HG03025 (cell line): ENCODE measurements around the gene IL24.

Experiments used
- ATAC-seq: cut with Tn5 transposase; IDR thresholded peaks from one replicate; pipeline ENCODE4 v1.9.1; 2021; ENCODE audit warnings: mild to moderate bottlenecking, moderate library complexity; ENCODE audit not compliant: unreplicated experiment, low FRiP score

Gene IL24

DNA sequence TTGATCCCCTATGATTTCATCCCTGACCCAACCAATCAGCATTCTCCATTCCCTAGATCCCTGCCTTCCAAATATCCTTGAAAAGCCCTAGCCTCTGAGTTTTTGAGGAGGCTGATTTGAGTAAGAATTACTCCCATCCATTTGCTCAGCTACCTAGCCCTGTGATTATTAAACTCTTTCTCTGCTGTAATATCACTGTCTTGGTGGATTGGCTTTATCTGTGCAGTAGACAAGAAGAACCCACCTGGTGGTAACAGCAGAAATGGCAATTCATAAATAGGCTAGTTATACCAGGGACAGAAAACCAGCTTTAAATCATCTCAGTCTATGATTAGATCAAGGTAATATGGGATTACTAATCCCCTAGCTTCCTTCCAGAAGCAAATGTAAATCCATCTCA, 18.8 kb upstream of the IL24 start:
- ATAC-seq = no peak

DNA sequence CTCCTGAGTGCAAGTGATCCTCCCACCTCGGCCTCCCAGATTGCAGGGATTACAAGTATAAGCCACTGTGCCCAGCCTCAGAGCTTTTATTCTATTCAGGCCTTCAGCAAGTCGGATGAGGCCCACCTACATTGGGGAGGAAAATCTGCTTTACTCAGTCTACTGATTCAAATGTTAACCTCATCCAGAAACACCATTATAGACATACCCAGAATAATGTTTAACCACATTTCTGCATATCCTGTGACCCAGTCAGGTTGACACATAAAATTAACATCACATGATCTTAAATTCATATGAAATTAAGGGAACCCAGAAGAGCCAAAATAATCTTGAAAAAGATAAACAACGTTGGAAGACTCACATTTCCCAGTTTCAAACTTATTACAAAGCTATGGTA, 16.9 kb upstream of the IL24 start:
- no peak for ATAC-seq

DNA sequence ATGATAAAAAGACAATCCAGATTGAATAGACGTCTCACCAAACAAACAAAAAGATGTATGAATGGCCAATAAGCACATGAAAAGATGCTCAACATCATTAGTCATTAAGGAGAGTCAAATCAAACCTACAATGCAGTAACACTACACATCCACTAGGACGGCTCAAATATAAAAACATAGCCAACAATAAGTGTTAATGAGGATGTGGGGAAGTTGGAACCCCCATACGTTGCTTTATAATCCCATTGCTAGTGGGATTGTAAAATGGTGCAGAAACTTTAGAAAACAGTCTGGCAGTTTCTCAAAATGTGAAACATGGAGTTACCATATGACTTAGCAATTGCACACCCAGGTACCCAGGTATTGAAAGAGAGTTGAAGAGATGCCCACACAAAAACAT, 14.7 kb upstream of the IL24 start:
- ATAC-seq = no peak

DNA sequence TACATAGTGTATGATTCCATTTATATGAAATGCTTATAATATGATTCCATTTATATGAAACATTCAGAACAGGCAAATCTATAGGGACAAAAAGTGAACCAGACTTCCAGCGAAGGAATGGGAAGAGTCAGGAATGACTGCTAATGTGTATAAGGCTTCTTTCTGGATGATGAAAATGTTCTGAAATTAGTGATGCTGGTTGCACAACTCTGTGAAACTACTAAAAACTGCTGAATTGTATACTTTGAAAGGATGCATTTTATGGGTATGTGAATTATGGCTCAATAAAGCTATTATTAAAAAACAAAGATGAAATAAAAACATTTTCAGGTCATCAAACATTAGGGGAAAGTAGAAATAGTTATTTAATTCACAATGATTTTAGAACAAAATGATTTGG, 14.1 kb upstream of the IL24 start:
- ATAC-seq = no peak

DNA sequence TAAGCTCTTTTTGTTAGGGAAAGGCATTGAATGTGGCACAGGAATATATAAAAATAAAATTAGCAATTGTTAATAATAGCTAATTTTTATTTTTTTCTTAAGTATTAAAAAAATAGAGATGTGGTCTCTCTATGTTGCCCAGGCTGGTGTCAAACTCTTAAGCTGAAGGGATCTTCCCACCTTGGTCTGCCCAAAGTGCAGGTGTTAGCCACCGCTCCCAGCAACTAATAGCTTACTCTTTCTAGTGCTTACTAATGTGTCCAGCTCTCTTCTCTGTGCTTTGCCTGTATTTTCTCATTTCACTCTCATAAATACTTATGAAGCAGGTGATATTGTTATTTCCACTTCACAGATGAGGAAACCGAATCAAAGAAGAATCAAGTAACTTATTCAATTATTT, 13.4 kb upstream of the IL24 start:
- ATAC-seq = no peak

DNA sequence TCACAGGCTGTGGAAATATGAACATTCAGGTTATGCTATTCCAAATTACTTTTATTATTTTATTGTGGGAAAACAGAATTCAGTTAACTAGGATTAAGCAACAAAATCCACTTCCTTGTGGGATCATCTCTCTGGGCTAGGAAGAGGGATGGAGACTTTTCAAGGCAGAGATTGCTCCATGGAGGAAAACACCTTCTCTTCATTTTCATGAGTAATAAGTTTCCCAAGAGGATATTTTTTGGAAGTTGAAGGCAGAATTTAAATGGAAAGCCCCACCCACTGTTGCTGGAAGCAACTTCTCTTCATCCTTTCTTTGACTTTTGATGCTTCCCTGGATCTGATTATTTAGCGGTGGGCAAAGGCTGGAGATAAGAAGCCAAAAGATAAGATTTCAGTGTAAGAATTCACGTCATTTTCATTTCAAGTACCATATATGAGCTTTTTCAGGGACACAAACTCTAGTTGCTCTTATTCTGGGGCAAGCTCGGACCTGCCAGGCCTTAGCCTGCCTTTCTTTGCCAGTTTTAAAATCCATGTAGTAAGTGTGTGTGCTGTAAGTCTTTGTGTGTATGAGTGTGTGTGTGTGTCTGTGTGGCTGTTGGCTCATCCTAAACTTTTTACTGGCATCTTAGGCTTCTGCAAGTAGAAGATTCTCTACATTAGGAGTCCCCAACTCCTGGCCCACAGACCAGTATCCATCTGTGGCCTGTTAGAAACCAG, 11.7 kb upstream of the IL24 start:
- no peak for ATAC-seq

DNA sequence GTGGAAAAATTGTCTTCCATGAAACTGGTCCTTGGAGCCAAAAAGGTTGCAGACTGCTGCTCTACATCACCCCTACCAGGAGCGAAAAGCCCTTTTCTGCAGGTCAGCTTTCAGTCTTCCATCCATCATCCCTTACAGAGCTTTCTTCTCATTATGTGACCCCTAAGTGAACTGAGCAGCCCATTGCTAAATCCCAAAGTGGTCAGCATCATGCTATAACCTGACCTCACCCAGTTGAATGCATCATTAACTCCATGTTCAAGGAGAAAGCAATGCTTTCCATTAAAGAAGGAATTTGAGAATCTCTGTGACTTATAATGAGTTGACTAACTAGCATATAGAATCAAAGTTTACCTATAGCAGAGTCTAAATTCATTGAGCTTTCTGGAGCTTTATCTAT, 10.4 kb upstream of the IL24 start:
- no peak for ATAC-seq

DNA sequence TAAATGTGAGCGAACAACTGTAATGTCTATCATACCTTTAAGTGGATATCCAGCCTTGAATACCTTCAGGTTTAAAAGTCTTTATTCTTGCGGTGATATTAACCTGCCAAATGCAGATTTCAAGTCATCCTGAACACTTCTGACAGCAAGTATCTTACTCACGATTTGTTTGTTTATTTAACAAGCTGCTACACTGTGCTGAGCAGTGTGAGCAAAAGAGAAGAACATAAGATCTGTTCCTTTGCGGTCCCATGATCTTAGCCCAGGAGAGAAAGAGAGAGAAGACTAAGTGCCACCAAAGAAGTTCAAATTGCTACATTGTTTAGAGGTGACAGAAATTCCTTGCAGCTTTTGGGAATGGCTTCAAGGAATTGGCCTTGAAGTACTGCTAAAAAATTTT, 9.5 kb upstream of the IL24 start:
- no peak for ATAC-seq

DNA sequence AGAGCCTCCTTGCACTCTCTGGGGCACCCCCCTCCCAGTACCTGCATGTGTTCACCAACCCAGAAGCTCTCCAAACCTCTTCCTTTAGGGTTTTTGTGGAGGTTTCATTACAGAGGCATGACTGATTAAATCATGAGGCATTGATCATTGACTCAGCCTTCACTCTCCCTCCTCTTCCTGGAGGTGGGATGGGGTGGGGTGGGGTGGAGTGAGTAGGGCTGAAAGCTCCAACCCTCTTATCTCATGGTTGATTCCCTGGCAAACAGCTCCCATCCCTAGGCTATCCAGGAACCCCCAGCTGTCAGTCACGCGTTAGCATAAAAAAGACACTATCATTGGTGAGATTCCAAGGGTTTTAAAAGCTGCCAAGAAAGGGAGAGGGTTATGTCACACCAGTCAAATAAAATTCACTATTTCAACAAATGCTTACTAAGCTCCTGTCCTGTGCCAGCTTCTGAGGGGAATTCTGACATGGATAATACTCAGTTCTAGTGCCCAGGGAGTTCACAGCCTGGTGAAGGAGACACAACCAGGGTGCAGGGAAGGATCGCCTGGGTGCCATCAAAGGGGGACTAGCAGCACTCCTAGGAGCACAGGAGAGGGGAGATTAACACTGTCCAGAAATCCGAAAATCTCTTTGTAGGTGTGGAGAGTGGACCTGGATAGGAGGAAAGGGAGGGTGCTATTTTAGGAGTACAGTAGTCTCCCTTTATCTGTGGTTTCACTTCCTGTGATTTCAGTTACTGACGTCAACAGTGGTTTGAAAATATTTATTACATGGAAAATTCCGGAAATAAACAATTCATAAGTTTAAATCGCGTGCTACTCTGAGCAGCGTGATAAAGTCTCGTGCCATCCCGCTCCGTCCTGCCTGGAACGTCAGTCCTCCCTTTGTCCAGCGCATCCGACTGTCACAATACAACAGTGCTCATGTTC, 6.8 kb upstream of the IL24 start:
- ATAC-seq = no peak

DNA sequence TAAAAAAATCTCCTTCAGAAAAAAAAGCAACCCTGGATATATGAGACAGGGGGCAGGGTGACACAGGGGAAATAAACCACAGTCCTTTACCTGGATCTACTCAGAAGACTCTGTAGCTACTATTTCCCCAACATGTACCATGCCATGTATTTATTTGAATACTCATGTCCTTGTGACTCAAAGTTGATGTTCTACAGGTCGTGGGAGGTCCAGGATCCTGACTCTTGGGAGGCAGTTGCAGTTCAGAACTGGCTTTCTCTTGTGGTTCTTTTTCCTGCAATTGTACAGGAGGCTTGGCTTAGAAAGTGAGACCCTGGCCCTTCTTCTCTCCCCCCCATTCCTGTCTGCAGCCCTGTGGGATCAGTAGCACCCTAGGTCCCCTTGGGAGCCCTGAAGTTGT, 5.8 kb upstream of the IL24 start:
- no peak for ATAC-seq

DNA sequence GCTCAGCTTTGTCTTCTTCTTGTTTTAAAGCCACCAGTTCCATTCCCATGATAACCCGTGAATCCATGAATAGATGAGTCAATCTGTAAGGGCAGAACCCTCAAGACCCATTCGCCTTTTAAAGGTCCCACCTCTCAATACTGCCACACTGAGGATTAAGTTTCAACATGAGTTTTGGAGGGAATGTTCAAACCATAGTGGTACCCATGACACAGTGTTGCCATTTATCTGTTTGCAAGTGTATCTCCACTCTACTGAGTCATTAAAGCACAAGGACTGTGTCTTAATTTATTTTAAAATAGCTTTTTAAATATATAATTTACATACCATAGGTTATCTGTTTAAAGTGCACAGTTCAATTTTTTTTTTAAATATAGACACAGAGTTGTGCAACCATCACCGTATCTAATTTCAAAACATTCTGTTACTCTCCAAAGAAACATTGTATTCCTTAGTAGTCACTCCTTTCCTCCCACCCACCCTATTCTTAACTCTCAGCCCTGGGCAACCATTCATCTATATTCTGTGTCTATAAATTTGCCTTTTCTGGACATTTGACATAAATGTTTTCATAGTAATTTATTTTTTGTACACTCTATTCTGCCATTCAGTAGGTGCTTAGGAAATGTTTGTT, 4.8 kb upstream of the IL24 start:
- no peak for ATAC-seq

DNA sequence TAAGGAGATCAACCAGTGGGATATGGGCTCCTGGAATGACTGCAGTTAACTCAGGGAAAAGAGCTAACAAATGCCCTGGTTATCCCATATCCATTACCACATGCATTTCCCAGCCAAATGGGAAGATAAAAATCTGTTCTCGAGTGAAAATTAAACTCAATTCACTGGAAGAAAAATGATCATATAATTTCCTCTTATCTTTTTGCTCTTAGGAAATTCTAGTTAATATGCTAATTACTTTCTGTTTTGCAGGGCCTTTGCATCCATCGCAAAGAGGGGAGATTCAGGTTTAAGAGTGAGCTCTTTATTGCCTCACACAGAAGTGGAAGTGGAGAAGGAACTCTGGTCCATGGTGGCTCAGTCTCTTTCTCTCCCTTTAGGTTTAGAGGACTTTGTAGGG, 3.9 kb upstream of the IL24 start:
- no peak for ATAC-seq

DNA sequence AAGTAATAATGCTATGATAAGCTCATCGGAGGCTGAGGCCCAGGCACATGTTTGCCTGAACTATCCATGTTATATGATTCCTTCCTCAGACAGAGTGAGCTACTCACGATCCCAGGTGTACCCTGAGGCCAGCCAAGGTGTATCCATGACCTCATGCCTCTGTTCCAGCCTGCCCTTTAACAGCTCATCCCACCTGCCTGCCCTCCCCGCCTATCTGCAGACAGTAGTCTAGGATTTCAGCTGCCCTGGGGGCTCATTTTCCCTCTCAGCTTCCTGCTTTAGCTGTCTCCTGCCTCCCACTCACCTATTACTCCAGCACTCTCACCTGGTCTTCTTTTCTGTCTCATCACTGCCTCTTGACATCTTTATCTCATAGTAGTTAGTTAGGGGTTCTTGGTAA, 1.9 kb upstream of the IL24 start:
- no peak for ATAC-seq

DNA sequence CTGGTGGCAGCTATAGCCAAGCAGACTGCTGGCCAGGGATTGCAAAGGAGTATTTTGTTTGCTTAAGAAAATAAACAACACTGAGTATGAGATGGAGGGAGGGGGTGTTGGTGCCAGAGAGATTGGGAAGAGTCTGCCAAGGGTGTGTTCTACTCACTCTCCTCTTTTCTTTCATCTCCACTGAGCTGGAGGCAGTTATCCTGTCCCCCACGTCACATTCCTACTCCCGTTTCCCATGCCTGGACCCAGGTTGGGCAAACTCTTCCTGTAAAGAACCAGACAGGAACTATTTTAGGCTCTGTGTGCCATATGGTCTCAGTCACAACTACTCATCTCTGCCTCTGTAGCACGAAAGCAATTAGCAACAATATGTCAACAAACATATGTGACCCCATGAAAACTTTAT, 1.4 kb upstream of the IL24 start:
- ATAC-seq = no peak

DNA sequence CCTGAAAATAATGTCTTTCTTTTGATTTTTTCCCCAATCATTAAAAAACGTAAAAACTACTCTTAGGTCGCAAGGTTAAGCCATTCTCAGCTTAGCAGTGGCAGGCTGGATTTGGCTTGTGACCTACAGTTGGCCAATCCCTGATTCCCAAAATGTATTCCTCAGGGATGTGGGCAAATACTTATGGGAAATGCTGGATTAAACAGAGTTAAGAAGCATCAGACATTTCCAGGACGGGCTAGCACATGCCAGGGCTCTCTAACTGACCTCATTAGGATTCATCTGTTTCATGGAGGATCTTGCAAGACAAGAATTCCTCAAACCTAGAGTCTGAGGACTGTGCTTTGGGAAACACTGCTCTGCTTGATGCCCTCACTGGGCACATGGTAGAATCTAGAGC, 982 bp upstream of the IL24 start:
- ATAC-seq = no peak

DNA sequence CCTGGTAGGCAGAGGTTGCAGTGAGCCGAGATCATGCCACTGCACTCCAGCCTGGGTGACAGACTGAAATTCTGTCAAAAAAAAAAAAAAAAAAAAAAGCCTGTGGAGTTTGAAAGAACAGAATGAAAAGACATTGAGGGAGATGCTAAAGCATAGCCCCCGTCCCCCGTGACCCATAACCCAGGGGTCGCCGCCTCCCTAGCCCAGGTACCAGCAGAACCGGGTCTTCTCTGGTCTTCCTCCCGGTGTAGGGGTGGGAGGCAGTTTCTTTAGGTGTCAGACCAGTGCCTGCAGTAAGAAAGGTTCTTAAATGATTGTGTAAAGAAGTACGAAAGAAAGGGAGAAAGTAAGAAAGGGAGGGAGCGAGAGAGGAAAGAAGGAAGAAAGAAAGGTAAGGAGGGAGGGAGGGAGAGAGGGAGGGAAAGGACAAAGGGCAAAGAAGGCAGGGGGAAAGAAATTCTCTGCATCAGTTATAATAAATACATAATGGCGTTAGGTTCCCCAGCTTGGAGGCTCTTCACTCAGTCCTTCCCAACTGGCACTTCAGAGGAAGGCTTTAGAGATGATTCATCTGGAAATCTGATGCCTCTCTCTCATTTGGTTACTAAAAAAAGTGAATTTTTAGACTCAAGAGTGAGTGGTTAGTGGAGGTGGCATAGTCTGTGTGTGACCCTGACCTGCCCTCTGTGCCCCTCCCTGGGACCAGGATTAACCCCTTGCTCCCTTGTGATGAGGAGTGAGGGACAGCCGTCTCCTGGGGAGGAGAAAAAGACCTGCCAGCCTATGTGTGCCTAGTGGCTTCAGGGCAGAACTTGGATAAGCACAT, 1.1 kb downstream of the IL24 start:
- no peak for ATAC-seq

DNA sequence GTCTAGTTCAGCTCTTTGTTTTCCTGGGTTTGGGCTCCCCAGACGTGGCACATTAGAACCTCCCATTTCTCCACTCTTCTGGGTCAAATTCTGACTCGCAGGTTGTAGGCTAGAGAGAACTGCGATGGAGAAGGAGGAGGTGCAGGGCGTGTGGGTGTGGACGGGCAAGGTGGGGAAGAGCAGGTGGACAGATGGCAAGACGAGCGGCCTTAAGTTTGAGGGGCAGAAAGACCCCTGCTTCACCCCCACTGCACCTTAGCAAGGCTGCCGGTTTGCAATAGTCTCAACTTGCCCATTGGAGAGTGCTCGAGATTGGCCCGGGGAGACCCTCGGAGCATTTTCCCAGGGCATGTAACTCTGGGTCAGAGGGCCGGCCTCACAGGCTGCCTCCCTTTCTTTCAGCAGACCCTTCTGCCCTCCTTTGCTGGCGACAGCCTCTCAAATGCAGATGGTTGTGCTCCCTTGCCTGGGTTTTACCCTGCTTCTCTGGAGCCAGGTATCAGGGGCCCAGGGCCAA, 1.7 kb downstream of the IL24 start:
- no peak for ATAC-seq

DNA sequence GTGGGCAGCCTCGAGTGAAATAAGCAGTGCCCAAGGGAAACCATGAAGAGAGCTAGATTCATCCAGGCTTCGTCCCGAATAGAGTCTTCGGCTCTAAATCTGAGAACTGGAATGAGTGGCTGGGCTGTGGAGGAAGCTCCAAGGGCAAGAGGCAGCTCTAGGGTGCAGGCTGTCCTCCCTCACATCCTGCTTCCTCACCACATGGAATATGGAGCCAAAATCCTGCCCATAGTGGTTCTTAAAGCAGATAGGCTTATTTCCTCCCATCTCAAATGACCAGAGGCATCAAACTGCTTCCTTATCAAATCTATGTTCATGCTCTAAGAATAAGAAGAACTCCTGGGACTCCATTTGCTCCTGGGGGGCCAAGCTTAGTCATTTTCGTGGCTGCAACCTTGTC, 2.5 kb downstream of the IL24 start:
- no peak for ATAC-seq

DNA sequence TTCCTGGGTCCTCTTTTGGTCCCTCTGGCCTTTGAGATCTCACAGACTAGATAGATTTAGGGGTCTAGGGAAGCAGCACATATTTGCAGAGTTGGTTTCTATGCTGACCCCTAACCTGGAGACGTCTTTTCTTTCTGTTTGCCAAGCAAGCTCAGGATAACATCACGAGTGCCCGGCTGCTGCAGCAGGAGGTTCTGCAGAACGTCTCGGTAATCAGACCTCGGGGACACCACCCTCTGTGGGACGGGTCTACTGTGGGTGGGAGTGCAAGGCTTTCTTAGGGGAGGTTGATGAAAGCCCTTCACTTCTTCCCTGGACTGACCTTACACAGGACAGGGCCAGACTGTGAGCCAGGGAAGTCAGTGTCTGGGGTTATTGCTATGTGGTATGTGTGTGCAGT, 2.9 kb downstream of the IL24 start:
- ATAC-seq = no peak

DNA sequence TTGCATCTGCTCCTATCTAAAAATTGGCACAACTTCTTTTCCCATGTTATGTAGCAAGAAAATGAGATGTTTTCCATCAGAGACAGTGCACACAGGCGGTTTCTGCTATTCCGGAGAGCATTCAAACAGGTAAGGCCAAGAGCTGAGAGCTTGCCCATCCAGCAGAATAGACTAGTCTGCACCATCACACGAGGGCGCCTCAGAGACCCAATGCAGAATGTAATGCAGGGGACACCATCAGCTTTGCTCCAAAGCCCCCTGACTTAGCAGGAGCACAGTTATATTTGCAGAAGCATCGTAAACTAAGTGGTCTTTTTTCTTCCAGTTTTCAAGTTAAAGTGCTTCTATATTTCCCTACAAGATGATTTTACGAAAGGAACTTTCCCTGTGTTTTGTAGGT, 4.7 kb downstream of the IL24 start:
- no peak for ATAC-seq

DNA sequence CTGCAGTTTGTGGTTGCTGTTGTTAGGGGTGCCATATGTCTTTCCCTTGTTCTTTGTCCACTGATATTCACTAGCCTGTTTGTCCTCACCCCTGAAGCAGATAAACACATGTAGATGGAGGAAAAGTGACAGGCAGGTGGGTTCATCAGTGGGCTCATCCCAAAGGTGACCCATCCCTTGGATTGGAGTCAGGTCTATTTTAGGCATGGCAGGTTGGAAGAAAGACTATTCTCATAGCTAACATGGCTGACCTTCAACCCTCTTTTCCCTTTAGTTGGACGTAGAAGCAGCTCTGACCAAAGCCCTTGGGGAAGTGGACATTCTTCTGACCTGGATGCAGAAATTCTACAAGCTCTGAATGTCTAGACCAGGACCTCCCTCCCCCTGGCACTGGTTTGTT, 5.5 kb downstream of the IL24 start:
- ATAC-seq = no peak
